Sigmoid colon (tissue), 4 donors: Measurements from ENCODE around the gene CHRNA4.

Experiments
- CTCF ChIP-seq, 4 experiments: fragments of 450-650 bp in 3 of 4; fragments of 200-600 bp in 1 of 4; IDR thresholded peaks; one replicate each; pipeline ENCODE4 v1.5.1; 2016 to 2019; ENCODE audit warnings: antibody characterized with exemption in 4 of 4, mild to moderate bottlenecking in 3 of 4, moderate library complexity in 2 of 4
- POLR2AphosphoS5 ChIP-seq, 4 donors: sonication (generic); formaldehyde crosslinking; IDR thresholded peaks; one replicate each; pipeline ENCODE4 v1.6.1; 2017; ENCODE audit warnings: antibody characterized with exemption in 4 of 4

- TF ChIP-seq CTCF (IDR thresholded peaks at IDR 0.05) = no peak
- no peak for TF ChIP-seq POLR2AphosphoS5 (IDR thresholded peaks at IDR 0.05)
These were observed 44.1 kb upstream of the CHRNA4 start for GRCh38 chr20:63405102-63405730.
